Activated CD8-positive, alpha-beta T cell treated with anti-CD3 and anti-CD28 coated beads for 36 hours (primary cell): ENCODE measurements around the gene MCMBP. TPM values are rescaled to one million over a fixed set of nuclear protein-coding genes. Genes with fewer than 3 reads are reported as not detected.

ENCODE experiments used
- ATAC-seq: fragments of 200-7000 bp; cut with Tn5 transposase; one replicate; pipeline ENCODE4 v1.10.0; 2021; ENCODE audit warnings: mild to moderate bottlenecking, moderate library complexity
- CTCF ChIA-PET: fragments of 350-600 bp; sonication (Branson Sonifier 250); formaldehyde crosslinking; loops from one replicate; lab custom pipeline; 2021; ENCODE audit warnings: antibody characterized with exemption; lab: Charles Lee
- POLR2A ChIA-PET: fragments of 350-600 bp; sonication (Branson Sonifier 250); formaldehyde crosslinking; loops from one replicate; lab custom pipeline; 2021; ENCODE audit warnings: antibody characterized with exemption; lab: Charles Lee
- DNase-seq: peaks from one replicate; pipeline ENCODE4 v3.0.0-alpha.2; 2020
- H3K27ac Mint-ChIP-seq: one replicate; pipeline ENCODE4 v1.8.0; 2021; ENCODE audit warnings: mild to moderate bottlenecking, mixed read lengths
- H3K27me3 Mint-ChIP-seq: one replicate; pipeline ENCODE4 v1.8.0; 2021; ENCODE audit warnings: mixed read lengths
- H3K36me3 Mint-ChIP-seq: one replicate; pipeline ENCODE4 v1.8.0; 2021; ENCODE audit warnings: low read depth, mixed read lengths
- H3K4me1 Mint-ChIP-seq: one replicate; pipeline ENCODE4 v1.8.0; 2021; ENCODE audit warnings: low read depth, mixed read lengths
- H3K4me3 Mint-ChIP-seq: one replicate; pipeline ENCODE4 v1.8.0; 2021; ENCODE audit warnings: mild to moderate bottlenecking, moderate library complexity, mixed read lengths
- H3K9me3 Mint-ChIP-seq: one replicate; pipeline ENCODE4 v1.8.0; 2021; ENCODE audit warnings: mixed read lengths
- intact Hi-C: fragments of 100-400 bp; cut with micrococcal nuclease; formaldehyde crosslinking; loops from one replicate; pipeline ENCODE4 v1.10.0; 2022
- total RNA-seq, 2 experiments: library from RNA; stranded (reverse); gene quantifications; one replicate each; pipeline ENCODE4 v1.2.3, GENCODE V29; 2021
- TF ChIP-seq, protein P1 (sequence below): fragments of 200-600 bp; IDR thresholded peaks from one replicate; pipeline ENCODE4 v1.8.0; 2022; ENCODE audit warnings: antibody characterized with exemption, mild to moderate bottlenecking

MCMBP gene
- total RNA-seq, 2 experiments from 2014 or later, result 86.2 to 90.5 TPM

- ChIA-PET POLR2A (interaction anchor here (0.6 to 0.7 kb wide), 2 partner anchors 9 to 235 kb away, joined by 3 read pairs; no protein-coding TSS in a partner anchor), CTCF (no interaction called here)
- DNase-seq (no peak), ATAC-seq (no peak)
- Mint-ChIP-seq H3K27me3 (no peaks in the 10 kb centered on the region), H3K4me1 (no peaks in the 10 kb centered on the region), H3K36me3 (peaks cover 8% of the 10 kb centered on the region), H3K9me3 (no peaks in the 10 kb centered on the region), H3K4me3 (no peak overlapping the region), H3K27ac (no peak overlapping the region)
- TF ChIP-seq, protein P1, sequence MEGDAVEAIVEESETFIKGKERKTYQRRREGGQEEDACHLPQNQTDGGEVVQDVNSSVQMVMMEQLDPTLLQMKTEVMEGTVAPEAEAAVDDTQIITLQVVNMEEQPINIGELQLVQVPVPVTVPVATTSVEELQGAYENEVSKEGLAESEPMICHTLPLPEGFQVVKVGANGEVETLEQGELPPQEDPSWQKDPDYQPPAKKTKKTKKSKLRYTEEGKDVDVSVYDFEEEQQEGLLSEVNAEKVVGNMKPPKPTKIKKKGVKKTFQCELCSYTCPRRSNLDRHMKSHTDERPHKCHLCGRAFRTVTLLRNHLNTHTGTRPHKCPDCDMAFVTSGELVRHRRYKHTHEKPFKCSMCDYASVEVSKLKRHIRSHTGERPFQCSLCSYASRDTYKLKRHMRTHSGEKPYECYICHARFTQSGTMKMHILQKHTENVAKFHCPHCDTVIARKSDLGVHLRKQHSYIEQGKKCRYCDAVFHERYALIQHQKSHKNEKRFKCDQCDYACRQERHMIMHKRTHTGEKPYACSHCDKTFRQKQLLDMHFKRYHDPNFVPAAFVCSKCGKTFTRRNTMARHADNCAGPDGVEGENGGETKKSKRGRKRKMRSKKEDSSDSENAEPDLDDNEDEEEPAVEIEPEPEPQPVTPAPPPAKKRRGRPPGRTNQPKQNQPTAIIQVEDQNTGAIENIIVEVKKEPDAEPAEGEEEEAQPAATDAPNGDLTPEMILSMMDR, result no peak
- intact Hi-C loops, result no loop called here
Observed at GRCh38 chr10:119818889-119819270, 53.8 kb downstream of the MCMBP start.

GRCh38 chr10:119817991-119818888 lies 54.4 kb downstream of the MCMBP start:
- Mint-ChIP-seq H3K4me1 (no peaks in the 10 kb centered on the region), H3K27me3 (no peaks in the 10 kb centered on the region), H3K27ac (no peak overlapping the region), H3K36me3 (peaks cover 12% of the 10 kb centered on the region), H3K4me3 (no peak overlapping the region), H3K9me3 (no peaks in the 10 kb centered on the region)
- TF ChIP-seq, protein P1, result no peak
- intact Hi-C loops, result no loop called here
- ChIA-PET CTCF (no interaction called here), POLR2A (interaction anchor here (0.6 to 0.7 kb wide), 2 partner anchors 10 to 235 kb away, joined by 3 read pairs; no protein-coding TSS in a partner anchor)
- no peak for ATAC-seq
- DNase-seq, result no peak

DNA sequence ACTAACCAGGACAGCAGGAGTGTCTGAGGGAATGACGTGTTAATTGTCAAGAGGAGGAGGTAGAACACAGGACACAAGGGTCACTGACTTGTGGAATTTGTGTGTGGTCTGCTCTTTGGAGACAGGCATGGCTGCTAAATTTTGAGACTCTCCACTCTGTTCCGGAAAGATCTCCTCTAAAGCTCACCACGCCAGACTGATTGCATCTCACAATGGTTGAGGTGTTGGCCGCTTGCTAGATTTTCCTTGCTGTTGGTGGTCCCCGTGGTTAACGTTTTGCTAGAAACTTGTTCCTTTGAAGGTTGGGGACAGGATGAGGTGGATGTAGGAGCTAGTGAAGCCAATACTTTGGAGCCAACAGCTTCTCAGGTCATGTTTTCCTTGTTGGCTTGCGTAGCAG lies 57.0 kb downstream of the MCMBP start:
- no peak for DNase-seq
- TF ChIP-seq, protein P1, result no peak
- intact Hi-C loops, result no loop called here
- POLR2A ChIA-PET, result no interaction called here
- no peak overlapping the region for H3K27ac Mint-ChIP-seq
- CTCF ChIA-PET, result interaction anchor here (1.6 kb wide), 1 partner anchor 65 kb away, joined by 6 read pairs; no protein-coding TSS in a partner anchor
- ATAC-seq, result no peak
- peaks cover 12% of the 10 kb centered on the region for H3K36me3 Mint-ChIP-seq
- no peaks in the 10 kb centered on the region for H3K27me3 Mint-ChIP-seq
- no peaks in the 10 kb centered on the region for H3K4me1 Mint-ChIP-seq
- H3K9me3 Mint-ChIP-seq, result no peaks in the 10 kb centered on the region
- no peak overlapping the region for H3K4me3 Mint-ChIP-seq

GRCh38 chr10:119812684-119813083 lies 60.0 kb downstream of the MCMBP start:
- TF ChIP-seq, protein P1, result no peak
- H3K36me3 Mint-ChIP-seq, result peaks cover 11% of the 10 kb centered on the region
- ChIA-PET POLR2A (no interaction called here), CTCF (interaction anchor here (1.4 kb wide), 1 partner anchor 67 kb away, joined by 4 read pairs; no protein-coding TSS in a partner anchor)
- DNase-seq, result no peak
- H3K4me3 Mint-ChIP-seq, result no peak overlapping the region
- intact Hi-C loops, result no loop called here
- H3K27ac Mint-ChIP-seq, result no peak overlapping the region
- peaks cover 3% of the 10 kb centered on the region for H3K4me1 Mint-ChIP-seq
- H3K27me3 Mint-ChIP-seq, result no peaks in the 10 kb centered on the region
- no peak for ATAC-seq
- no peaks in the 10 kb centered on the region for H3K9me3 Mint-ChIP-seq

DNA sequence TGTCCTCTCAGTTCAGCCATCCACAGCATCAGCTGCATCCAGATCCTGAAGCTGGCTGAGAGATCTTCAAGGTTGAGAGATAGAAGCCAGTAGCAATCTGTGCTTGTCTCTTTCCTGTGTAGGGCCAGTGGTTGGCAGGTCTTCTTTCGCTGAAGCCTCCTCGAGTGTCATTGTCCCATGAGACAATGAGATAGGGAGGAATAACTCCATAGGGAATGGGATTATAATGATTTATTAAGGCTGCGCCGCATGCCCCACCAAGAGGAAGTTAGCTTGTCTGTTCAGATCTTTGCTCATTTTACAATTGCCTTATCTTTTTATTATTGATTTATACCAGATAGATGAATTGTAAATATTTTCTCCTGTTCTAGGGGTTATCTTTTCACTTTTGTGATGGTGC lies 61.5 kb downstream of the MCMBP start:
- Mint-ChIP-seq H3K4me1 (peaks cover 3% of the 10 kb centered on the region), H3K27ac (no peak overlapping the region), H3K36me3 (peaks cover 11% of the 10 kb centered on the region), H3K9me3 (no peaks in the 10 kb centered on the region), H3K4me3 (no peak overlapping the region), H3K27me3 (no peaks in the 10 kb centered on the region)
- ChIA-PET CTCF (interaction anchor here (1.1 to 5.1 kb wide), 3 partner anchors 49 to 66 kb away, joined by 3 to 19 read pairs (median 4); no protein-coding TSS in a partner anchor), POLR2A (interaction anchor here (0.9 kb wide), 1 partner anchor 12 kb away, joined by 3 read pairs; no protein-coding TSS in a partner anchor)
- no peak for DNase-seq
- TF ChIP-seq, protein P1, result no peak
- ATAC-seq, result no peak
- intact Hi-C loops, result no loop called here
